ENCODE results near the gene CCNL1. TPM values are rescaled to one million over a fixed set of nuclear protein-coding genes. Genes with fewer than 3 reads are reported as not detected.

The CCNL1 gene
- total and polyA plus RNA-seq, 2 of the 8 experiments (the other 6 are each of a cell fraction or from before 2014, with no cell fraction given) = 64.5 to 68.6 TPM

DNA sequence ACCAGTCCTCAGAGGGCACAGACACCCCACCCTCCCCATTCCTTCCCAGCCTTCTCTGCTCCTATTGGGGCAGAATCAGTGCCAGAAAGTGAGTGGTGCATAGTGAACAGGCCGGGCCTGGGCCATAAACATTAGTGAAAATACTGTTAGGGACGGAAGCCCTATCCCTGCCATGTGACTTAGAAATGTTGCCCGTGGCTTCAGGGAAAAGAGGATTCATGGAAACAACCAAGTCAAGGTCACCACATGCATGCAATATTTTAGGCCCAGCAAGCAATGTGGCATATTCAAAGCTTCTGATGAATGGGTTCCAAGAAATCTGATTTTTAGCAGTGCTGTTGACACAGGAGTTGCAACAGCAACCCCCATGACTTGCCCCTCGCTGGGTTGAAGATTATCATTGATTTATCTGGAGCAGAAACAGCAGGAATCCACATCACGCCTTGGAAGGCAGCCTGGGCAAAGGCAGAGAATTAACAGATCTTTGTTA is 52.3 kb downstream of the CCNL1 start (continued):
- TF ChIP-seq JUN (IDR thresholded peaks at IDR 0.05; ENCODE audit: low read depth, low read length) (no peak), RXRA (IDR thresholded peaks at IDR 0.05; ENCODE audit: insufficient read depth, low read depth, low read length) (no peak), ASH2L (IDR thresholded peaks at IDR 0.05; ENCODE audit: low read length) (no peak)
